Stimulated activated CD4-positive, alpha-beta T cell treated with anti-CD3 and anti-CD28 coated beads, Interleukin-15, amount 100 ng/mL, for 24 hours (primary cell): ENCODE measurements around the gene TRIM34.
"Not testable (repeated sequence)": the region's sequence is repeated elsewhere in the genome, so short reads cannot be mapped to it uniquely, and the experiment has no call there.

Source experiments
- DNase-seq: peaks from one replicate; pipeline ENCODE4 v3.0.0-alpha.2; 2020

TRIM34 gene

GRCh38 chr11:5688482-5688881, 63.7 kb downstream of the TRIM34 start:
- DNase-seq: no peak

GRCh38 chr11:5689551-5689983, 64.8 kb downstream of the TRIM34 start, which contains the start of gene TRIM22:
Gene TRIM22 (plus strand): TSS chr11:5689790. CDS start chr11:5696233, 6,443 bp downstream.
- DNase-seq: peak; percentile 55

- no peak for DNase-seq
Observed at GRCh38 chr11:5690216-5690615, 65.4 kb downstream of the TRIM34 start.

- DNase-seq: no peak
Observed at GRCh38 chr11:5690736-5691135, 65.9 kb downstream of the TRIM34 start.

- not testable (repeated sequence) for DNase-seq
Observed at GRCh38 chr11:5691238-5691963, 66.6 kb downstream of the TRIM34 start.

- no peak for DNase-seq
Observed at GRCh38 chr11:5691964-5692361, 67.2 kb downstream of the TRIM34 start.
